ENCODE measurements around the gene SHISAL2A.

Gene SHISAL2A

GRCh38 chr1:52621950-52622349, 11.0 kb upstream of the SHISAL2A start:
- DNase-seq (ENCODE audit: low spot score) = no peak

GRCh38 chr1:52623812-52624211, 9.2 kb upstream of the SHISAL2A start:
- DNase-seq (ENCODE audit: low spot score) = no peak

GRCh38 chr1:52627028-52627427, 5.9 kb upstream of the SHISAL2A start:
- no peak for DNase-seq (ENCODE audit: low spot score)

GRCh38 chr1:52628614-52629324, 4.2 kb upstream of the SHISAL2A start:
- no peak for DNase-seq (ENCODE audit: low spot score)

GRCh38 chr1:52629325-52629643, 3.7 kb upstream of the SHISAL2A start:
- no peak for DNase-seq (ENCODE audit: low spot score)

DNA sequence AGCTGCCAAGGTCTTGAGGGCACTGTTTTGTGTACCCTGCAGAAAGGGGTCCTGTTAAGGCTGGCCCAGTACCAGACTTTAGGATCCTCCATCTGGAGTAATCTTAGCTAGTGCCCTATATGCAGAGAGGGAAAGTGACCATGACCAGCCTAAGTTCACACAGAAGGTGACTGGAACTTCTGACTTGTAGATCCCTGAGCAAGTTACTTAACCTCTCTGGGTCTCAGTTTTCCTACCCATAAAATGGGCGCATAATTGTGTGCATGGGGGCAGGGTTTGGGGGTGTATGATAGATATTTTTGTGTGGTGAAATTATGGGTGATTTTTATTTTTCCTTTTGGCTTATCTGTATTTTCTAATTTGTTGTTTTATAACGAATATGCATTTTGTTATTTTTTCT, 3.3 kb upstream of the SHISAL2A start:
- no peak for DNase-seq (ENCODE audit: low spot score)

- no peak for DNase-seq (ENCODE audit: low spot score)
Observed at GRCh38 chr1:52631759-52632331, 1.1 kb upstream of the SHISAL2A start.

GRCh38 chr1:52633291-52633754, 355 bp downstream of the SHISAL2A start:
- DNase-seq (ENCODE audit: low spot score) = no peak

- no peak for DNase-seq (ENCODE audit: low spot score)
Observed at GRCh38 chr1:52634111-52634510, 1.1 kb downstream of the SHISAL2A start.

- no peak for DNase-seq (ENCODE audit: low spot score)
Observed at GRCh38 chr1:52635321-52636089, 2.5 kb downstream of the SHISAL2A start.

DNA sequence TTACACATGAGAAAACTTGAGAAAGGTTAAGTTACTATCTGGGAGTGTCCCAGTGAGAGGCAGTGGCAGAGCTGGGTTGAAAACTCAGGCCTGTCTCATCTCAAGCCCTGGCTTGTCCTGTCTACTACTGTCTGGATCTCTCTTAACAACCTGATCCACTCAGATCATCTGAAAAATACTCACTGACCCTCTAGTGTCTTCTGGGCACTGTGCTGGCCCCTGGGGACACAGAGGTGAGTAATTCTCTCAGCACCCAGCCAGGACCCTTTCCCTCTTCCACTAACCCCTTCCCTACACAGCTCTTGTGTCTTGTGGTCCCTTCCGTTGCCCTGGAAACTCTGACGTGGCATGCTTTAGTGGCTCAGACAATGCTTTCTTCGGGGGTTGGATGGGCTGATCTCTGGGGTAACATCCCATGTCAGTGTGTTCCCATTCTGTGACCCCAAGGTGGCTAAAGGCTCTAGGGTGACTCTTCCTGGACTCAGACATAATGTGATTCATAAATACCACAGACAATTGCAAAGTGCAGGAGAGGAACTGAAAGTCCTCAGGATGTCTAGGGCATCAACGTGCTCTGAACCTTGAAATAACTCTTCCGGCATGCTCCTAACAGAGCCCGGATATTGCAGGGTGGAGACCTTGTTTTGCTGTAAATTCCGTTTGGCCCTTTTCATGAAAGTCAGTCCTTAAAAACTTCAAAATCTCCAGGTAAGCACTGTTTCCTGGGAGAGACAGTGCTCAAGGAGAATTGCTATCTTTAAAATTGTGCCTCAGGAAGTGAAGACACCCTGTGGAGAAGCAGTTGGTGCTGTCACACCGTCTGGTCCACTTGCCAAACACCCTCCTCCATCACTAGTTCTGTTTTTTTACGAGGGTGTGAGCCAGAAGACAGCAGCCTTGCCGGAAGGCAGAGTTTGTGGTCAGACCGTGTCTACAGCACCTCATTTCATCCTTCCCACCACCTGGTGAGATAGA, 4.0 kb downstream of the SHISAL2A start:
- no peak for DNase-seq (ENCODE audit: low spot score)

DNA sequence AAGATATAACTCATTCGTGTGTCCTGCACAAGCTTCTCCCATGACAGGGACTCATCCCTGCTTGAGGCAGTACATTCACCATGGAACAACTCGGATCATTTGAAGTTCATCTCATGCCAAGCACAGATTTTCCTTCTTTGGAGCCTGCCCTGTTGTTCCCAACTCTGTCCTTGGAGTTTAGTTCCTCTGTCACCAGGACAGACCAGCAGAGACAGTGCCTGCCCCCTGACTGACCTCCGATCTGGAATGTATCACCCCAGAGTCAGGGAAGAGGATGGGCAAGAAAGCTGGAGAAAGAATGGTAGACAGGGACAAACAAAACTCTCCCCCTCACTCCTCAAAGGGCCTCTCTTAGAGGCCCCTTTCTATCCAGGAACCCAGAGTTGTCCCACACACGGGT, 5.0 kb downstream of the SHISAL2A start:
- DNase-seq (ENCODE audit: low spot score) = no peak

- no peak for DNase-seq (ENCODE audit: low spot score)
Observed at GRCh38 chr1:52640697-52641096, 7.7 kb downstream of the SHISAL2A start.

DNA sequence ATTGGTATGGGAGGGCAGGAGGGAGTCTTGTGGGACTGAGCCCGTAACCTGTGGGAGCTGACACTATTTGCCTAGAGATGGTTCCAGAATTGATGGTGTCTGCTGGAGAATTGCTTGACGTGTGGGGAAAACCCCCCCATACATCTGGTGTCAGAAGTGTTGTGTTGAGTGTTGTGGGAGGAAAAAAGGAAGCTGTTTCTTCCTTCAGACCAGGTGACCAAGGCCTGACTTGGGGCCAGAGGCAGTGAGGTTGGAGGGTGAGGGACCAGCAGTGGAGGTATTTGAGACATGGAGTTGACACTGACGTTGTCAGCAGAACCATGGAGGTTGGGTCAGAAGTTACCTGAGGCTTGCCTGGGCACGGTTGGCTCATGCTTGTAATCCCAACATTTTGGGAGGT, 8.3 kb downstream of the SHISAL2A start:
- DNase-seq (ENCODE audit: low spot score) = no peak

DNA sequence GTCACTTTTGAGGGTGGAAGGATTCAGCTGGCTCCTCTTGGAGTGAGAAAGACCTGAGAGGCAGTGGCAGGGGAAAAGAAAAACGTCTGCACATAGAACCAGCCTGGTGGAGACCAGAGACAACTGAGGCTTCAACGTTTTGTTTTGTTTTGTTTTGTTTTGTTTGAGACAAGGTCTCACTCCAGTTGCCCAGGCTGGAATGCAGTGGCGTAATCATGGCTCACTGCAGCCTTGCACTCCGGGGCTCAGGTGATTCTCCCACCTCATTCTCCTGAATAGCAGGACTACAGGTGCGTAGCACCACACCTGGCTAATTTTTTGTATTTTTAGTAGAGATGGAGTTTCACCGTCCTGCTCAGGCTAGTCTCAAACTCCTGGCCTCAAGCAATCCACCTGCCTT, 12.3 kb downstream of the SHISAL2A start:
- DNase-seq (ENCODE audit: low spot score) = no peak

DNA sequence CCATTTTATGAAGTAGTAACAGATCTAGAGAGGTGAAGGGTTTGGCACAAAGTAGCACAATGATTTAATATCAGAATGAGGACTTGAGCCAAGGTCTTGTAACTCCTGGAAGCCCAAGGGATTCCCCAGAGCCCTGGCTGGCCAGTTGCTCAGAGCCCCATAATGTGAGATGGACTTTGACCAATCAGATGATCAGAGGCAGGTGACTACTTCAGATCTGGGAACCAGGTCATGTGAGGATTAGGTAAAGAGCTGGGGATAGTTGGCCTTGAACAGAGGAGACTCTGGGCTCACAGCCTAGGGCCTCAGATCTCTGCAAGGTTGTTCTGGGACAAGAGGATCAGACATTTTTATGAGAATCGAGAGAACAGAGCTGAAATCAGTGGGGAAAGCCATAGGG, 18.9 kb downstream of the SHISAL2A start:
- DNase-seq (ENCODE audit: low spot score) = peak; percentile 1

- DNase-seq (ENCODE audit: low spot score) = peak; percentile 5
Observed at GRCh38 chr1:52653207-52653849, 20.4 kb downstream of the SHISAL2A start.

- DNase-seq (ENCODE audit: low spot score) = peak; percentile 33
Observed at GRCh38 chr1:52654063-52654462, 21.1 kb downstream of the SHISAL2A start.

DNA sequence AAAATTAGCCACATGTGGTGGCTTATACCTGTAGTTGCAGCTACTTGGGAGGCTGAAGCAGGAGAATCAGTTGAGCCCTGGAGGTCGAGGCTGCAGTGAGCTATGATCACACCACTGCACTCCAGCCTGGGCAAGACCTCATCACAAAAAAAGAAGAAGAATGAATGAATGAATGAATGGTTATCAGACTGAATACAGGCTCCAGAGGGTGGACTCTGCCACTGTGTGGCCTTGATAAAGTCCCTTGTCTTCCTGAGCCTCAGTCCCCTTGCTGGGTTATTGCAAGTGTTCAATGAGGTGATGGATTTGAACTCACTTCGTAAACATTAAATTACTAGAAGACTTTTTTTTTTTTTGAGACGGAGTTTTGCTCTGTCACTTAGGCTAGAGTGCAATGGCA, 24.7 kb downstream of the SHISAL2A start:
- DNase-seq (ENCODE audit: low spot score) = no peak

- no peak for DNase-seq (ENCODE audit: low spot score)
Observed at GRCh38 chr1:52658795-52659194, 25.8 kb downstream of the SHISAL2A start.

- no peak for DNase-seq (ENCODE audit: low spot score)
Observed at GRCh38 chr1:52659356-52659755, 26.4 kb downstream of the SHISAL2A start.
